GM12878 (cell line): Measurements from ENCODE around the gene CACNA1S. TPM values are rescaled to one million over a fixed set of nuclear protein-coding genes. Genes with fewer than 3 reads are reported as not detected.

ENCODE experiments used
- ATAC-seq: fragments of 200-7000 bp; cut with Tn5 transposase; 3 replicates; pipeline ENCODE4 v1.9.1; 2020; ENCODE audit warnings: mild to moderate bottlenecking, moderate library complexity
- BruUV-seq: library from RNA; stranded (reverse); fragments of 400-500 nt; replicated peaks from 2 replicates; lab custom pipeline; 2021; lab: Mats Ljungman, UMichigan
- CTCF ChIA-PET: fragments of 300-600 bp; sonication (Branson Sonifier 250); formaldehyde crosslinking; extraction: SDS; loops from one replicate; lab custom pipeline; 2021; ENCODE audit warnings: inconsistent platforms; lab: Yijun Ruan, JAX
- POLR2A ChIA-PET: fragments of 350-600 bp; formaldehyde crosslinking; extraction: SDS; loops from one replicate; lab custom pipeline; 2021; ENCODE audit warnings: inconsistent platforms; lab: Charles Lee
- RAD21 ChIA-PET: fragments of 300-600 bp; sonication (Branson Sonifier 250); formaldehyde crosslinking; loops from one replicate; lab custom pipeline; 2023; ENCODE audit warnings: antibody characterized with exemption; ENCODE audit not compliant: unreplicated experiment; lab: Charles Lee
- SMC1A ChIA-PET: fragments of 300-600 bp; sonication (Branson Sonifier 250); formaldehyde crosslinking; loops from one replicate; lab custom pipeline; 2023; ENCODE audit not compliant: unreplicated experiment, uncharacterized antibody; lab: Charles Lee
- DNase-seq: peaks from one replicate; pipeline ENCODE4 v3.0.0-alpha.2; 2011; ENCODE audit warnings: low read depth, low spot score
- FAIRE-seq: peaks from 3 replicates; lab custom pipeline; 2011; peaks lifted over from hg19 to GRCh38; lab: Jason Lieb, UNC
- H2AFZ ChIP-seq: 2 replicates; pipeline ENCODE4 v1.6.0; 2011; ENCODE audit warnings: low read depth, low read length, control low read depth; ENCODE audit not compliant: control insufficient read depth
- H3K27ac ChIP-seq: 2 replicates; pipeline ENCODE4 v1.5.1; 2011; ENCODE audit warnings: control low read depth; ENCODE audit not compliant: control insufficient read depth, insufficient read depth
- H3K27me3 ChIP-seq, 2 experiments: replicated peaks in 1 of 2; 2 replicates each; pipeline versions ENCODE4 v1.6.0 to v1.6.1; 2011; ENCODE audit warnings: low read length in 1 of 2; ENCODE audit not compliant: control insufficient read depth in 2 of 2, insufficient read depth in 2 of 2
- H3K36me3 ChIP-seq, 2 experiments: 2 replicates each; pipeline ENCODE4 v1.5.1; 2011; ENCODE audit warnings: low read length in 1 of 2; ENCODE audit not compliant: control insufficient read depth in 2 of 2, insufficient read depth in 2 of 2
- H3K4me1 ChIP-seq: 2 replicates; pipeline ENCODE4 v1.6.1; 2011; ENCODE audit warnings: mild to moderate bottlenecking, low read length, moderate library complexity, mixed read lengths; ENCODE audit not compliant: control insufficient read depth, insufficient read depth
- H3K4me2 ChIP-seq: 2 replicates; pipeline ENCODE4 v1.6.0; 2011; ENCODE audit warnings: control low read depth; ENCODE audit not compliant: control insufficient read depth, insufficient read depth
- H3K4me3 ChIP-seq: fragments of 200-600 bp; sonication (generic); 2 replicates; pipeline ENCODE4 v1.5.1; 2016
- H3K79me2 ChIP-seq: 2 replicates; pipeline ENCODE4 v1.6.0; 2011; ENCODE audit warnings: low read length; ENCODE audit not compliant: control insufficient read depth, insufficient read depth
- H3K9ac ChIP-seq: 2 replicates; pipeline ENCODE4 v1.8.0; 2011; ENCODE audit warnings: low read length, control low read depth, mixed read lengths; ENCODE audit not compliant: control insufficient read depth, insufficient read depth
- H3K9me3 ChIP-seq: replicated peaks from 3 replicates; pipeline ENCODE4 v1.5.1; 2011; ENCODE audit warnings: mild to moderate bottlenecking, low read length; ENCODE audit not compliant: control insufficient read depth, insufficient read depth
- H4K20me1 ChIP-seq: 2 replicates; pipeline ENCODE4 v1.6.0; 2011; ENCODE audit not compliant: control insufficient read depth, insufficient read depth
- BHLHE40 ChIP-seq, 2 experiments: fragments of 450-650 bp in 1 of 2; IDR thresholded peaks; 2 replicates each; pipeline ENCODE4 v1.6.1; 2011 to 2017; ENCODE audit warnings: low read depth in 2 of 2, borderline replicate concordance in 1 of 2, improper control_type of control experiment in 1 of 2, low read length in 1 of 2, mild to moderate bottlenecking in 1 of 2
- BRCA1 ChIP-seq: IDR thresholded peaks from 2 replicates; pipeline ENCODE4 v1.6.1; 2011; ENCODE audit warnings: low read depth, low read length, improper control_type of control experiment
- CHD4 ChIP-seq: fragments of 200-600 bp; sonication (generic); IDR thresholded peaks from 2 replicates; pipeline ENCODE4 v1.6.1; 2016; ENCODE audit warnings: mild to moderate bottlenecking
- EED ChIP-seq: sonication (generic); IDR thresholded peaks from 2 replicates; pipeline ENCODE4 v1.6.1; 2016; ENCODE audit warnings: antibody characterized with exemption, low read depth
- POLR2A ChIP-seq: IDR thresholded peaks from 2 replicates; pipeline ENCODE4 v1.6.1; 2011; ENCODE audit warnings: low read depth, mild to moderate bottlenecking, low read length
- SRF ChIP-seq, 2 experiments: IDR thresholded peaks; 2 replicates each; pipeline ENCODE4 v1.6.1; 2011; ENCODE audit warnings: low read depth in 2 of 2, low read length in 2 of 2, mild to moderate bottlenecking in 1 of 2, moderate library complexity in 1 of 2
- WGBS: methylation state at CpG from one replicate; pipeline ENCODE4 v1.1.6; 2016; ENCODE audit warnings: low lambda C conversion rate; ENCODE audit not compliant: insufficient replicate concordance, insufficient coverage; ENCODE audit errors: missing lambda C conversion rate; 5-methylcytosine and 5-hydroxymethylcytosine counted together
- in situ Hi-C: fragments of 300-500 bp; cut with MboI; formaldehyde crosslinking; loops from 9 replicates; pipeline ENCODE4 v1.14.3; 2018; ENCODE audit warnings: mixed read lengths
- intact Hi-C: fragments of 100-400 bp; cut with micrococcal nuclease; formaldehyde crosslinking; loops from one replicate; pipeline ENCODE4 v1.14.2; 2022; ENCODE audit not compliant: unreplicated experiment
- polyA plus RNA-seq, 11 experiments: library from polyadenylated mRNA; depleted of rRNA in 4 of 11; unstranded in 6 of 11; stranded (reverse) in 5 of 11; fragments of >200 nt; fragmentation: Nextera tagmentation in 4 of 11; fragmentation: Illumina TruSeq in 1 of 11; extraction: Ambion mirVana in 4 of 11; extraction: Trizol in 1 of 11; gene quantifications; 1 replicate in 1 of 11; 2 replicates in 10 of 11; pipeline versions ENCODE4 v1.2.1 to v1.2.3, GENCODE V29; 2011 to 2016; ENCODE audit warnings: inconsistent platforms in 2 of 11, missing spikeins in 2 of 11, low read depth in 1 of 11
- total RNA-seq, 4 experiments: library from RNA; depleted of rRNA in 3 of 4; stranded (reverse); fragments of >200 nt in 3 of 4; fragmentation: Illumina TruSeq in 1 of 4; extraction: Trizol in 1 of 4; gene quantifications; 2 replicates each; pipeline versions ENCODE4 v1.2.1 to v1.2.3, GENCODE V29; 2013 to 2021

The CACNA1S gene
- total and polyA plus RNA-seq, 10 of the 15 experiments (the other 5 are each of a cell fraction or from before 2014, with no cell fraction given), result under 0.01 to 0.04 (median 0.02) TPM; not detected in 6

GRCh38 chr1:201021630-201022492 lies 90.4 kb downstream of the CACNA1S start:
- 5% methylated on average over 7 of the region's 7 CpGs for whole genome bisulfite sequencing
- BruUV-seq, result TSS peak; percentile 62
- ChIA-PET SMC1A (interaction anchor here (0.8 to 10.3 kb wide), 13 partner anchors 9 to 400 kb away, joined by 3 to 91 read pairs (median 6); partner anchors contain the start of gene DDX59), POLR2A (interaction anchor here (0.5 to 4.6 kb wide), 13 partner anchors 19 to 400 kb away, joined by 3 to 27 read pairs (median 4); partner anchors contain the start of gene DDX59), CTCF (interaction anchor here (0.5 to 16.7 kb wide), 15 partner anchors 9 to 491 kb away, joined by 3 to 250 read pairs (median 4); partner anchors contain the start of genes KIF14 and TMEM9), RAD21 (interaction anchor here (0.6 to 15.8 kb wide), 11 partner anchors 15 to 461 kb away, joined by 3 to 239 read pairs (median 5); no protein-coding TSS in a partner anchor)
- Histone ChIP-seq H3K27ac (peak overlapping the region; percentile 94), H3K27me3 (no peaks in the 10 kb centered on the region), H3K79me2 (peaks cover 50% of the 10 kb centered on the region), H3K4me1 (peaks cover 88% of the 10 kb centered on the region), H3K4me2 (peak overlapping the region; percentile 97), H4K20me1 (no peaks in the 10 kb centered on the region), H3K4me3 (peak overlapping the region; percentile 93), H3K9ac (peak overlapping the region; percentile 84), H3K9me3 (no peaks in the 10 kb centered on the region), H3K36me3 (no peaks in the 10 kb centered on the region), H2AFZ (no peak overlapping the region; the same call in 1 of the 2 replicates)
- no peak for FAIRE-seq
- in situ Hi-C loops (no loop called here), intact Hi-C loops (loop anchor here (5.0 kb wide), 1 partner anchor 130 kb away; the partner anchor contains the start of gene INAVA)
- ATAC-seq, result peak; percentile 5
- no peak for DNase-seq
- TF ChIP-seq POLR2A (0 out of 2 replicates have a peak, but pooled peaks have one; percentile 8), SRF (IDR thresholded peaks at IDR 0.05; ENCODE audit: low read depth in 2 of 2, low read length in 2 of 2) (peak; percentile 38 to 85; a peak in 3 of 4 replicates), BRCA1 (no peak), BHLHE40 (IDR thresholded peaks at IDR 0.05; ENCODE audit: borderline replicate concordance in 1 of 2, low read depth in 2 of 2, low read length in 1 of 2) (0 out of 4 replicates have a peak, but pooled peaks of 1 of the 2 experiments have one; percentile 10), CHD4 (no peak), EED (peak; percentile 32; the same call in 1 of the 2 replicates)
